H1 (cell line): ENCODE results near the gene LRRC27. TPM values are rescaled to one million over a fixed set of nuclear protein-coding genes. Genes with fewer than 3 reads are reported as not detected.

Experiments
- CTCF ChIA-PET: fragments of 300-600 bp; sonication (Branson Sonifier 250); formaldehyde crosslinking; loops from one replicate; lab custom pipeline; 2021; ENCODE audit not compliant: partially characterized antibody; lab: Charles Lee
- POLR2A ChIA-PET: fragments of 300-600 bp; sonication (Branson Sonifier 250); formaldehyde crosslinking; loops from one replicate; lab custom pipeline; 2021; ENCODE audit warnings: inconsistent platforms; ENCODE audit not compliant: partially characterized antibody; lab: Charles Lee
- DNase-seq, 2 experiments: peaks; one replicate each; pipeline versions ENCODE4 v3.0.0 to v3.0.0-alpha.2; 2010 to 2022; ENCODE audit warnings: low spot score in 2 of 2, low read depth in 1 of 2, mixed read lengths in 1 of 2
- FAIRE-seq: peaks from 2 replicates; lab custom pipeline; 2011; peaks lifted over from hg19 to GRCh38; lab: Jason Lieb, UNC
- H2AFZ ChIP-seq: 2 replicates; pipeline ENCODE4 v1.8.1; 2012; ENCODE audit warnings: low read length, inconsistent platforms
- H2AK5ac ChIP-seq: 2 replicates; pipeline ENCODE4 v1.6.1; 2013; ENCODE audit warnings: low read depth, low read length
- H2BK120ac ChIP-seq: replicated peaks from 2 replicates; pipeline ENCODE3; 2013; ENCODE audit warnings: low read depth, low read length, inconsistent platforms
- H2BK12ac ChIP-seq: 2 replicates; pipeline ENCODE4 v1.6.1; 2013; ENCODE audit warnings: low read depth, low read length
- H2BK15ac ChIP-seq: 2 replicates; pipeline ENCODE4 v1.6.1; 2013; ENCODE audit warnings: low read length
- H2BK20ac ChIP-seq: 2 replicates; pipeline ENCODE4 v1.6.1; 2013; ENCODE audit warnings: low read length
- H2BK5ac ChIP-seq: 2 replicates; pipeline ENCODE4 v1.6.1; 2013; ENCODE audit warnings: low read depth, low read length
- H3K14ac ChIP-seq: 2 replicates; pipeline ENCODE4 v1.6.1; 2013; ENCODE audit warnings: inconsistent platforms; ENCODE audit not compliant: insufficient read length
- H3K18ac ChIP-seq: 2 replicates; pipeline ENCODE4 v1.6.1; 2013; ENCODE audit warnings: low read length; ENCODE audit errors: extremely low read depth
- H3K23ac ChIP-seq: 2 replicates; pipeline ENCODE4 v1.6.1; 2013; ENCODE audit warnings: inconsistent platforms; ENCODE audit not compliant: insufficient read length
- H3K23me2 ChIP-seq: 2 replicates; pipeline ENCODE4 v1.6.1; 2013; ENCODE audit warnings: low read depth, low read length
- H3K27ac ChIP-seq: 2 replicates; pipeline ENCODE4 v1.6.1; 2011; ENCODE audit warnings: low read depth, low read length, inconsistent platforms
- H3K27me3 ChIP-seq, 4 experiments: replicated peaks in 1 of 4; 1 replicate in 1 of 4; 2 replicates in 3 of 4; pipeline versions ENCODE4 v1.6.1 to v1.8.1; 2011 to 2013; ENCODE audit warnings: low read length in 3 of 4, mild to moderate bottlenecking in 3 of 4, inconsistent platforms in 2 of 4, mixed read lengths in 2 of 4, moderate library complexity in 1 of 4; ENCODE audit not compliant: control insufficient read depth in 3 of 4, insufficient read depth in 3 of 4; ENCODE audit errors: extremely low read depth in 1 of 4
- H3K36me3 ChIP-seq, 4 experiments: 2 replicates each; pipeline versions ENCODE4 v1.6.1 to v1.8.1; 2011 to 2013; ENCODE audit warnings: mild to moderate bottlenecking in 4 of 4, low read length in 3 of 4, moderate library complexity in 2 of 4, control low read depth in 1 of 4, inconsistent platforms in 1 of 4; ENCODE audit not compliant: insufficient read depth in 4 of 4, control insufficient read depth in 2 of 4
- H3K4ac ChIP-seq: replicated peaks from 2 replicates; pipeline ENCODE3; 2013; ENCODE audit warnings: low read length, low read depth, mixed read lengths, inconsistent platforms; ENCODE audit not compliant: insufficient read length
- H3K4me1 ChIP-seq, 4 experiments: replicated peaks in 1 of 4; 1 replicate in 1 of 4; 2 replicates in 3 of 4; pipeline versions ENCODE4 v1.6.1 to v1.8.1; 2011 to 2013; ENCODE audit warnings: low read length in 3 of 4, inconsistent platforms in 2 of 4, mixed read lengths in 1 of 4; ENCODE audit not compliant: insufficient read depth in 4 of 4, control insufficient read depth in 3 of 4
- H3K4me2 ChIP-seq, 2 experiments: 2 replicates each; pipeline versions ENCODE4 v1.6.1 to v1.8.1; 2011 to 2013; ENCODE audit warnings: low read depth in 2 of 2, low read length in 2 of 2, control low read depth in 1 of 2, inconsistent platforms in 1 of 2, mild to moderate bottlenecking in 1 of 2; ENCODE audit not compliant: insufficient read depth in 1 of 2
- H3K4me3 ChIP-seq, 4 experiments: fragments of 200-600, 300-600 bp in 1 of 4; sonication (generic), shearing (Covaris generic), sonication (Bioruptor Twin) in 1 of 4; 2 replicates each; pipeline versions ENCODE4 v1.5.1 to v1.8.1; 2011 to 2016; ENCODE audit warnings: low read length in 4 of 4, low read depth in 3 of 4, control low read depth in 2 of 4, inconsistent platforms in 2 of 4, mild to moderate bottlenecking in 2 of 4, mixed read lengths in 1 of 4, moderate library complexity in 1 of 4; ENCODE audit not compliant: insufficient read depth in 2 of 4; ENCODE audit errors: extremely low read depth in 1 of 4
- H3K56ac ChIP-seq: replicated peaks from 2 replicates; pipeline ENCODE3; 2013; ENCODE audit warnings: low read depth, mild to moderate bottlenecking, mixed read lengths, low read length, inconsistent platforms; ENCODE audit not compliant: insufficient read length
- H3K79me1 ChIP-seq: 2 replicates; pipeline ENCODE4 v1.6.1; 2013; ENCODE audit warnings: low read depth, low read length, control low read depth
- H3K79me2 ChIP-seq, 2 experiments: 2 replicates each; pipeline versions ENCODE4 v1.6.1 to v1.8.1; 2012 to 2013; ENCODE audit warnings: low read length in 2 of 2, mild to moderate bottlenecking in 2 of 2, inconsistent platforms in 1 of 2; ENCODE audit not compliant: insufficient read depth in 2 of 2, control insufficient read depth in 1 of 2
- H3K9ac ChIP-seq, 4 experiments: replicated peaks in 1 of 4; 1 replicate in 1 of 4; 2 replicates in 3 of 4; pipeline versions ENCODE4 v1.6.1 to v1.8.1; 2011 to 2013; ENCODE audit warnings: low read depth in 3 of 4, low read length in 3 of 4, control low read depth in 2 of 4, mild to moderate bottlenecking in 2 of 4, moderate library complexity in 2 of 4, inconsistent platforms in 1 of 4; ENCODE audit errors: extremely low read depth in 1 of 4
- H3K9me3 ChIP-seq, 2 experiments: 2 replicates each; pipeline versions ENCODE4 v1.6.1 to v1.8.1; 2012 to 2013; ENCODE audit warnings: mild to moderate bottlenecking in 2 of 2, moderate library complexity in 2 of 2, control low read depth in 1 of 2, inconsistent platforms in 1 of 2, low read depth in 1 of 2, low read length in 1 of 2, mixed read lengths in 1 of 2; ENCODE audit not compliant: insufficient read depth in 2 of 2
- H4K20me1 ChIP-seq, 2 experiments: replicated peaks in 1 of 2; 2 replicates each; pipeline versions ENCODE3 to v1.8.1; 2011 to 2013; ENCODE audit warnings: inconsistent platforms in 2 of 2, low read length in 2 of 2, mild to moderate bottlenecking in 1 of 2; ENCODE audit not compliant: insufficient read depth in 2 of 2, control insufficient read depth in 1 of 2
- H4K5ac ChIP-seq: 2 replicates; pipeline ENCODE4 v1.6.1; 2013; ENCODE audit warnings: low read length, low read depth, mixed read lengths, inconsistent platforms; ENCODE audit not compliant: insufficient read length
- H4K8ac ChIP-seq: 2 replicates; pipeline ENCODE4 v1.8.0; 2013; ENCODE audit warnings: mild to moderate bottlenecking, moderate library complexity, low read length, inconsistent platforms; ENCODE audit not compliant: insufficient read depth; ENCODE audit errors: extremely low read depth
- H4K91ac ChIP-seq: replicated peaks from 2 replicates; pipeline ENCODE3; 2013; ENCODE audit warnings: low read length, mixed read lengths, inconsistent platforms; ENCODE audit not compliant: insufficient read length
- EGR1 ChIP-seq: IDR thresholded peaks from 2 replicates; pipeline ENCODE4 v1.6.1; 2011; ENCODE audit warnings: low read depth, low read length, borderline replicate concordance
- GTF2F1 ChIP-seq: IDR thresholded peaks from 2 replicates; pipeline ENCODE4 v1.6.1; 2012; ENCODE audit warnings: low read depth, low read length, improper control_type of control experiment, borderline replicate concordance
- MAX ChIP-seq: IDR thresholded peaks from 2 replicates; pipeline ENCODE4 v1.6.1; 2012; ENCODE audit warnings: inconsistent platforms
- SIN3A ChIP-seq, 2 experiments: IDR thresholded peaks in 1 of 2; conservative IDR thresholded peaks in 1 of 2; 2 replicates each; pipeline ENCODE4 v1.6.1; 2011 to 2012; ENCODE audit warnings: low read length in 2 of 2, improper control_type of control experiment in 1 of 2, low read depth in 1 of 2, mild to moderate bottlenecking in 1 of 2
- ZNF274 ChIP-seq: IDR thresholded peaks from 2 replicates; pipeline ENCODE4 v1.7.0; 2012; ENCODE audit warnings: low read length, borderline replicate concordance; ENCODE audit errors: extremely low read depth
- WGBS, 2 experiments: shearing (Covaris generic) in 1 of 2; methylation state at CpG; one replicate each; pipeline versions ENCODE4 v1.1.6 to v1.1.7; 2013 to 2015; ENCODE audit warnings: low lambda C conversion rate in 2 of 2, mixed read lengths in 2 of 2, inconsistent platforms in 1 of 2, low coverage in 1 of 2, missing lambda C conversion rate in 1 of 2; ENCODE audit not compliant: insufficient replicate concordance in 2 of 2, insufficient coverage in 1 of 2, insufficient read length in 1 of 2; ENCODE audit errors: extremely low coverage in 1 of 2, missing lambda C conversion rate in 1 of 2; 5-methylcytosine and 5-hydroxymethylcytosine counted together
- polyA plus RNA-seq, 7 experiments: library from polyadenylated mRNA; depleted of rRNA in 3 of 7; stranded (reverse) in 5 of 7; unstranded in 2 of 7; fragments of >200 nt in 5 of 7; fragments of 200-250 nt in 2 of 7; gene quantifications; 1 replicate in 5 of 7; 2 replicates in 1 of 7; 4 replicates in 1 of 7; pipeline versions ENCODE4 v1.2.1 to v1.2.3, GENCODE V29; 2011 to 2013; ENCODE audit warnings: missing spikeins in 2 of 7, mixed read lengths in 2 of 7
- total RNA-seq: library from RNA; stranded (reverse); fragmentation: NEBNext Ultra II Directional; extraction: Animal tissue kit (Norgen Biotek cat#: 25700); gene quantifications from 2 replicates; pipeline ENCODE4 v1.2.1, GENCODE V29; 2021

Gene LRRC27
- total and polyA plus RNA-seq, 2 of the 8 experiments (the other 6 are each of a cell fraction or from before 2014, with no cell fraction given), result 1.2 to 3.8 TPM

GRCh38 chr10:132397671-132398565 is 65.9 kb downstream of the LRRC27 start:
- peaks cover 0 to 30% (median 16%) of the 10 kb centered on the region in 4 experiments; a peak in 6 of 7 replicates for H3K4me1 ChIP-seq
- H2BK20ac ChIP-seq, result no peak overlapping the region
- H3K14ac ChIP-seq, result no peak overlapping the region
- no peak overlapping the region for H3K23ac ChIP-seq
- no peak overlapping the region for H3K9ac ChIP-seq
- no peaks in the 10 kb centered on the region; the same call in 1 of the 2 replicates for H3K79me1 ChIP-seq
- FAIRE-seq, result no peak
- H2BK12ac ChIP-seq, result peak overlapping the region; percentile 71; the same call in 1 of the 2 replicates
- no peaks in the 10 kb centered on the region for H3K79me2 ChIP-seq
- no peak overlapping the region for H3K4ac ChIP-seq
- no peak overlapping the region for H3K27ac ChIP-seq
- H4K20me1 ChIP-seq, result no peaks in the 10 kb centered on the region
- H2BK120ac ChIP-seq, result no peak overlapping the region
- no peak overlapping the region for H2BK5ac ChIP-seq
- H4K8ac ChIP-seq, result no peak overlapping the region; the same call in 1 of the 2 replicates
- H3K23me2 ChIP-seq, result peaks cover 3% of the 10 kb centered on the region
- ChIA-PET POLR2A (interaction anchor here (1.0 to 2.4 kb wide), 3 partner anchors 9 to 21 kb away, joined by 3 to 21 read pairs (median 5); no protein-coding TSS in a partner anchor), CTCF (interaction anchor here (0.6 to 1.6 kb wide), 8 partner anchors 13 to 237 kb away, joined by 3 to 7 read pairs (median 4); no protein-coding TSS in a partner anchor)
- DNase-seq, result no peak
- peaks cover 0 to 10% (median 2%) of the 10 kb centered on the region in 4 experiments; a peak in 4 of 7 replicates for H3K27me3 ChIP-seq
- H4K91ac ChIP-seq, result no peak overlapping the region
- no peak for TF ChIP-seq EGR1
- TF ChIP-seq GTF2F1, result no peak
- no peak for TF ChIP-seq ZNF274
- TF ChIP-seq SIN3A (conservative IDR thresholded peaks at IDR 0.05 in 1 of 2, IDR thresholded peaks at IDR 0.05 in 1 of 2; ENCODE audit: low read depth in 1 of 2, low read length in 2 of 2), result 0 out of 4 replicates have a peak, but pooled peaks of 1 of the 2 experiments have one; percentile 37
- TF ChIP-seq MAX, result peak; percentile 43; the same call in 1 of the 2 replicates
- H2BK15ac ChIP-seq, result no peak overlapping the region
- H3K56ac ChIP-seq, result peak overlapping the region; percentile 33
- H3K18ac ChIP-seq, result peak overlapping the region; percentile 78
- H3K4me3 ChIP-seq, result peak overlapping the region; percentile 35 to 71 (median 40); a peak in 7 of 8 replicates
- H4K5ac ChIP-seq, result no peak overlapping the region
- peak overlapping the region; percentile 70 to 87 for H3K4me2 ChIP-seq
- WGBS, 2 experiments, result 41% methylated on average over 33 of the region's 40 CpGs; no CpG with 5 or more reads in 1 of the 2 experiments
- no peak overlapping the region; the same call in 1 of the 2 replicates for H2AK5ac ChIP-seq
- no peaks in the 10 kb centered on the region for H3K9me3 ChIP-seq
- no peaks in the 10 kb centered on the region for H3K36me3 ChIP-seq
- H2AFZ ChIP-seq, result no peak overlapping the region
